AG09309 (cell line): ENCODE results near the gene PIGM.
"Not testable (repeated sequence)": the region's sequence is repeated elsewhere in the genome, so short reads cannot be mapped to it uniquely, and the experiment has no call there.

Experiments used
- DNase-seq: peaks from one replicate; pipeline ENCODE4 v3.0.0-alpha.2; 2010; ENCODE audit warnings: low read depth
- H3K4me3 ChIP-seq: 2 replicates; pipeline ENCODE4 v1.5.1; 2011; ENCODE audit warnings: mild to moderate bottlenecking, low read depth, low read length, moderate library complexity; ENCODE audit not compliant: control insufficient read depth
- TF ChIP-seq, protein P1 (sequence below): IDR thresholded peaks from 2 replicates; pipeline ENCODE4 v1.5.1; 2011; ENCODE audit warnings: mild to moderate bottlenecking, low read depth, low read length, inconsistent platforms; ENCODE audit not compliant: insufficient read depth, control insufficient read depth; ENCODE audit errors: missing control alignments

The PIGM gene

DNA sequence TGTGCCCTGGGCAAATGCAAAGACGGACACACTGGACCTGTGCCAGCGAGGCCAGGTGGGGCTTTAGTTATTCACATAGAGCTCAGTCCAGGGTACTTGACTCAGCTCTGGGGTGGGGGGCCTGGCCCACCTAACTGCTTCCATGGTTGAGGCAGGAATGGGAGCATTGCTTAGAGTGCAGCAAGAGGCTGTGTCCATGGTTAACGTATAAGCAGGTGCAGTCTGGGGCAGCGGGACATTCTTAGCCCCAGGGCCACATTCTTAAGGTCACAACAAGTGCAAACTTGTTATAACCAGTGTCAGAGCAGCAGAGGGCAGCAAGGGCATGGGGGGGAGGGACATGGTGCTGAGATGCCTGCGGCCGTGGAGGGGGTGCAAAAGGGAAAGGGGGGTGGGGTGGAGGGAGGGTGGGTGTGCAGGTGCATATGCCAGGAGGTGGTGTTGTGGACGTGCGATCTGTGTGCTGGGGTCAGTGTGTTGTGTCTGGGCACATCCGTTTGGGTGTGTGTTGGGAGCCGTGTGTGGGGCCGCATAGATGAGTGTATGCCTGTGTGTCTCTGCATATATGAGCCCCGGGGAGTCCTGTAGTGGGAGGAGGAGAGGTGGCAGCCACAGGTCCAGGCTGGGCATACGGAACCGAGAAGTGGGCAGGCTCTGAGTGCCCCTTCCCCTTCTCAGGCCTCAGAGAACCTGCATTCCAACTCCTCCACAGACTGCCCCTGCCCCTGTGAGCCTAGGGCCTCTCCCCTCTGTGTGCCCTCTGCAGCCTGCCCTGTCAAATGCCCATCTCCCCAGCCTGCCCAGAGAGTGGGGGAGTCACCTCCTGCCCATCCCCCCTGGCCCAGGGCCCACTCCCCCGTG lies 29.8 kb upstream of the PIGM start:
- no peak for DNase-seq
- TF ChIP-seq, protein P1, sequence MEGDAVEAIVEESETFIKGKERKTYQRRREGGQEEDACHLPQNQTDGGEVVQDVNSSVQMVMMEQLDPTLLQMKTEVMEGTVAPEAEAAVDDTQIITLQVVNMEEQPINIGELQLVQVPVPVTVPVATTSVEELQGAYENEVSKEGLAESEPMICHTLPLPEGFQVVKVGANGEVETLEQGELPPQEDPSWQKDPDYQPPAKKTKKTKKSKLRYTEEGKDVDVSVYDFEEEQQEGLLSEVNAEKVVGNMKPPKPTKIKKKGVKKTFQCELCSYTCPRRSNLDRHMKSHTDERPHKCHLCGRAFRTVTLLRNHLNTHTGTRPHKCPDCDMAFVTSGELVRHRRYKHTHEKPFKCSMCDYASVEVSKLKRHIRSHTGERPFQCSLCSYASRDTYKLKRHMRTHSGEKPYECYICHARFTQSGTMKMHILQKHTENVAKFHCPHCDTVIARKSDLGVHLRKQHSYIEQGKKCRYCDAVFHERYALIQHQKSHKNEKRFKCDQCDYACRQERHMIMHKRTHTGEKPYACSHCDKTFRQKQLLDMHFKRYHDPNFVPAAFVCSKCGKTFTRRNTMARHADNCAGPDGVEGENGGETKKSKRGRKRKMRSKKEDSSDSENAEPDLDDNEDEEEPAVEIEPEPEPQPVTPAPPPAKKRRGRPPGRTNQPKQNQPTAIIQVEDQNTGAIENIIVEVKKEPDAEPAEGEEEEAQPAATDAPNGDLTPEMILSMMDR = no peak

DNA sequence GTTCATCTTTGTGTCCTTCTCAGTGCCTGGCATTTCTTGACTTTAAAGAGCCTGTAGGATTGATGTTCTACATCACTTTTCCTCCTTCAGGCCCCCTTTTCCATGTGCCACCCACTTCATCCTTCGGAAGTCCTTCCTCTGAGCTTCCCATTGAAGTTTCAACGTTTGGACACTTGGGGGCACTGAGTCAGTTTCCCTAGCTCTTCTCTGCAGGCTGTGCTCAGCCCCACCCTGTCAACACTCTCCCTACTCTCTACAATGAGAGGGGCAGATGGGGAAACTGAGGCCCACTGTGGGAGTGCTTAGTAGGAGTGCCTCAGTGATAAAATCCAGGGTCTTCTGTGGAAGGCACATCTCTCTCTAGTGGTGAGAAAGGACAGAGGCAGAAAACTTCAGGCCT lies 26.3 kb upstream of the PIGM start:
- TF ChIP-seq, protein P1 = peak; percentile 43
- DNase-seq = no peak
- H3K4me3 ChIP-seq = no peak overlapping the region

More for the DNA sequence above, 29.8 kb upstream of the PIGM start:
- no peak overlapping the region for H3K4me3 ChIP-seq

- DNase-seq = no peak
- H3K4me3 ChIP-seq = no peak overlapping the region
- TF ChIP-seq, protein P1 = no peak
These were observed 24.9 kb upstream of the PIGM start for GRCh38 chr1:160056648-160057169.

DNA sequence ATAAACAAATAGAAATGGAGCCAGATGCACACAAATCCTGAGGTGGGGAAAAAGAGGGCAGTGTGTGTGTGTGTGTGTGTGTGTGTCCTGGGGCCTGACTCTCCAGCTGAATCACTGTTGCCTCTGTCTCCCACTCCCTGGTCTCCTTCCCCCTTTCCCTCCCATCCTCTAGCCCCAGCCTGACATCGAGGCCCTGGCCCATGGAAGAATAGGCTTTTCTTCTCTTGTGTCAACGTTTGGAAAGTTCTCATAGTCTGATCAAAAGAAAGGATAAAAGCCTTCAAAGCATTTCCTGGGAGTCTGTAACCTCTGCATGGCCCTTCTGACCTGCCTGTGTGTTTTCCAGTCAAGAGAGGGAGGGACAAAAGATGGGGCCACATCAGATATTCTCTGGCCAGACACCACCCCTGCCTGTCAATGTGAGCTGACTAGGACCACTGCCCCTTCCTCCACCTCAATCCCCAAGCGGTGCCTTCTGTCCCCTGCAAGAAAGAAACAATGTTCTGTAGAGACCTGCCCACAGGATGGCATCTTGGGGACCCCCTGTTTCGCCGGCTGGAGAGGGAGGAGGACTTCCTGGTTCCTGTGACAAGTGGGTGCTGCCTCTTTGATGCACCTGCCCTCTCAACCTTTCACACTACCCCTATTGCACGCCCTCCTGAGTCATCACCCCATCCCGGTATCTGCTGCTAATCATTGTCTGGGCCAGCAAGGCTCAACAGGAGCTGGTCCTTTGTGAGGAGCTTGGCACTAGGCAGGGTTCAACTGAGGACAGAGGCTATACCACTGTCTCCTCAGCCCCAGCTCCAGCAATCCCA lies 22.0 kb upstream of the PIGM start:
- TF ChIP-seq, protein P1 = no peak
- DNase-seq = no peak
- no peak overlapping the region for H3K4me3 ChIP-seq

GRCh38 chr1:160052936-160053335 lies 21.1 kb upstream of the PIGM start:
- TF ChIP-seq, protein P1 = no peak
- DNase-seq = no peak
- no peak overlapping the region for H3K4me3 ChIP-seq

DNA sequence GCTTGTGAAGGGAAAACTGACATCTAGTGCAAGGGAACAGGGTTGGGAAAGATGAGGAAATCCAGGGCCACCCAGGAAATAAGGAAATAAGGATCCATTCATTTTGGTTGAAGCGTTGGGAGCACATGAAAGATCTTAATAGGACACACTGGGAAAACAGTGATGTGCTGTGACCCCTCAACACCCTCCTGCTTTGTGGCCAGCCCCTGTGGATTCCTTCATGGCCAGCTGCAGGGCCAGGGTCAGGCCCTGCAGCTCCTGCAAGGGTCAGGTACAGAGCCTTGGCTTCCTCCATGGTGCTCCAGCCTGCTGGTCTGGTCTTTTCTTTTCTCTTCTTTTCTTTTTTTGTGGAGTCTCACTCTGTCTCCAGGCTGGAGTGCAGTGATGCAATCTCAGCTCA lies 18.8 kb upstream of the PIGM start:
- H3K4me3 ChIP-seq = no peak overlapping the region
- TF ChIP-seq, protein P1 = no peak
- DNase-seq = no peak

DNA sequence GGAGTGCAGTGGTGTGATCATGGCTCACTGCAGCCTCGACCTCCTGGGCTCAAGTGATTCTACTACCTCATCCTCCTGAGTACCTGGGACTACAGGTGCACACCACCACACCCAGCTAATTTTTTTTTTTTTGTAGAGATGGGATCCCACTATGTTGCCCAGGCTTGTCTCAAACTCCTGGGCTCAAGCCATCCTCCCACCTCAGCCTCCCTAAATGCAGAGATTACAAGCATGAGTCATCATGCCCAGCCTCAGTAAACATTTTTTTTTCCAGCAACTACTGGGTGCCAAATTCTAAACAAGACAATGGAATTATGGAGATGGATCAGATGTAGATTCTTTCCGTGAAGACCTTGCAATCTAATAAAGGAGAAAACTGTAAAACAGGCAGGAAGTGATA lies 18.4 kb upstream of the PIGM start:
- DNase-seq, H3K4me3 ChIP-seq: not testable (repeated sequence)
